ENCODE results near the gene SLC13A2.

DNA sequence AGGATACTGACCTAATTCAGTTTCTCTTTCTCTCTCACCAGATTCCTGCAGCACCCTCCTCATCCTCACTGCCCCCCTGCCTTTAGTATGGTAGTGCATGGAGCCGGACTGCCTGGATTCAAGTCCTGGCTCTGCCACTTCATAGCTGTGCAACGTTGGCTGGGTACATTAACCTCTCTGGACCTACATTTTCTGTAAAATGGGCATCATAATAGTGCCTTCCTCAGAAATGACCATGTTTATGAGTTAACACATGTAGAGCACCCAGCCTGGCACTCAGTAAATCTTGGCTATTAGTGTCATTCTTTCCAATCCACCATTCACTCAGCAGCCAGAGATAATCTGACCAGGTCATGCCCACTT, 71.7 kb downstream of the SLC13A2 start:
- no peak for TF ChIP-seq CTCF (IDR thresholded peaks at IDR 0.05)
- TF ChIP-seq POLR2A (IDR thresholded peaks at IDR 0.05), result no peak

Data from body of pancreas (tissue), 4 donors.